NCI-H2227 (cell line): ENCODE measurements around the gene SIGLEC11.
"Not testable (repeated sequence)": the region's sequence is repeated elsewhere in the genome, so short reads cannot be mapped to it uniquely, and the experiment has no call there.

Experiments used
- DNase-seq: peaks from one replicate; lab custom pipeline; 2025; ENCODE audit not compliant: unreplicated experiment; lab: John Stamatoyannopoulos, UW

Gene SIGLEC11, protein sequence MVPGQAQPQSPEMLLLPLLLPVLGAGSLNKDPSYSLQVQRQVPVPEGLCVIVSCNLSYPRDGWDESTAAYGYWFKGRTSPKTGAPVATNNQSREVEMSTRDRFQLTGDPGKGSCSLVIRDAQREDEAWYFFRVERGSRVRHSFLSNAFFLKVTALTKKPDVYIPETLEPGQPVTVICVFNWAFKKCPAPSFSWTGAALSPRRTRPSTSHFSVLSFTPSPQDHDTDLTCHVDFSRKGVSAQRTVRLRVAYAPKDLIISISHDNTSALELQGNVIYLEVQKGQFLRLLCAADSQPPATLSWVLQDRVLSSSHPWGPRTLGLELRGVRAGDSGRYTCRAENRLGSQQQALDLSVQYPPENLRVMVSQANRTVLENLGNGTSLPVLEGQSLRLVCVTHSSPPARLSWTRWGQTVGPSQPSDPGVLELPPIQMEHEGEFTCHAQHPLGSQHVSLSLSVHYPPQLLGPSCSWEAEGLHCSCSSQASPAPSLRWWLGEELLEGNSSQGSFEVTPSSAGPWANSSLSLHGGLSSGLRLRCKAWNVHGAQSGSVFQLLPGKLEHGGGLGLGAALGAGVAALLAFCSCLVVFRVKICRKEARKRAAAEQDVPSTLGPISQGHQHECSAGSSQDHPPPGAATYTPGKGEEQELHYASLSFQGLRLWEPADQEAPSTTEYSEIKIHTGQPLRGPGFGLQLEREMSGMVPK

DNA sequence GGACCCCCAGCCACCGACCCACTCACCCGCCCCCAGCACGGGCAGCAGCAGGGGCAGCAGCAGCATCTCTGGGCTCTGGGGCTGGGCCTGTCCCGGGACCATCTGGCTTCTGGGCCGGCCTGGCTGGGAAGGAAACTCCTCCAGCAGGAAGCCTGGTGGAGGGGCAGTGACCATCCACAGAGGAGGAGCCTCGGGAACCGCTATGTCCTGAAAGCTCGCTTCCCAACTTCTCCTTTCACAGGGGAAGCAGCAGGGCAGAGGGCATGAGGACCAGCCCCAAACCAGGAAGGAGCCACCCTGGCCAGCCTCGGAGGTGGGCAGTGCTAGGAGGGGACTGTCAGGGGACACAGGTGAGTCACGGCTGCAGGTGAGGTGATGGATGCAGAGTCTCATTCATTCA is at the start of gene SIGLEC11:
TSS of gene SIGLEC11 (minus strand) at position 193 of the 400 bp plus-strand sequence. CDS start at position 102, 91 bp downstream.
- DNase-seq, result not testable (repeated sequence)

DNA sequence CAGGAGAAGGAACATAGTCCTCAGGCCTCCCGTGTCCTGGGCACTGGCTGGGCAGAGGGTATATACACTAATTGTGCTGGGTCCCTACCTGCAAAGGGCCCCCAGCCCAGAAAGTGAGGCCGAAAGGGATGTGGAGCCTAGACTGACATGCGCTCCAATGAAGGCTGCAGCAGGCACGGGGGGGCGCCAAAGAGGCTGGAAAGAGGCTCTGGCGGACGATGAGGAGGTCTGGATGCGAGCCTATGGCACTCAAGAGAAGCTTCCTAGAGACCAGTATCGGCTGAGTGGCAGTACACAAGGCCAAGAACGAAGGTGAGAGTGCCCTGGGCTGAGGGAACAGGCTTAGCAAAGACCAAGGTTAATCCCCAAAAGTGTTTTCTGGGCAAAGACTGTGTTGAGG is 47.6 kb upstream of the SIGLEC11 start:
- peak; percentile 29 for DNase-seq

DNA sequence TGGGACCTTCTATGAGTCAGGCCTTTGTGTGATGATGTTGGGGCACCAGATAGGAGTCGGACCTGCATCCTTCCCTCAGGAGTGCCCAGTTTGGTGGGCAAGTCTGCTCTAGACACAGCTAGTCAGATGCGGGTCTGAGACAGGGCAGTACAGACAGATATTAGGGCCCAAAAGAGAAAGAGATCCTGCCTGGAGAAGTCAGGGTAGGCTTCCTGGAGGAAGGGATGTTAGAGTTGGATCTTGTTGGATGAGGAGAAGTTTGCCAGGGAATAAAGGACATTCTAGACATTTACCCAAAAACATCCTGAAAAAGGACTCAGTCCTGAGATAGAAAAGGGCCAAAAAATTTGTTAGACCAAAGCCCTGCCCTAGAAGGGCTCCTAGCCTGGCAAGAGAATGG is 47.0 kb upstream of the SIGLEC11 start:
- no peak for DNase-seq

DNA sequence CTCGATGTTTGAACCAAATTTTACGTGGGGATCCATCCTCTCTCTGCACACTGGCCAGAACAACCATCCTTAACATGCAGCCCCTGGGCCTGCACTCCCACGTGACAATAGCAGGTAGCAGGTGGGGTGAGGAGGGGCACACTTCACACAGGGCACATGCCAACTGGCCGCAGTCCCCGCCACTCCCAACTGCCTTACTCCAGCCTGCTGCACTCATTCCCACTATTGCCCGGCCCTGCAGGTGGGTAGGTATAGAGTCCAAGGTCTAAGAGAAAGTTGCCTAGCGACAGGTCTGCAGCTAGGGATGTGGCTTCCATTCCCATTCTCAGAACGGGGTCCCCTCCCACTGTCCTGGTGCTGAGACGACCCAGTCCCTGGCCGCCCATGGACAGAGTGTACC is 46.2 kb upstream of the SIGLEC11 start:
- DNase-seq, result no peak

DNA sequence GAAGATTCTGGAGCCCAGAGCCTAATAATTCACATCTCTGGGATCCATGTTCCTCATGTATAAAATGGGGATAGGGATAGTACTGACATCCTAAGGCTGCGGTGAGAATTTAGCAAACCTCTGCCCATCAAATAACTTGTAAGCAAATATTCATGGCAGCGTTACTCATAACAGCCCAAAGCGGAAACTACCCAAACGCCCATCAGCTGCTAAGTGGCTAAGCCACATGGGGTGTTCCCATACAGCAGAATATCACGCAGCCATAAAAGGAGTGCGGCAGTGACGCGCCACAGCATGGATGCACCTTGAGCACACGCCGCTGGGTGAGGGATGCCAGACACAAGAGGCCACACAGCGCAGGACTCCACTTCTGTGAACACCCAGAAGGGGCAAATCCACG is 44.5 kb upstream of the SIGLEC11 start:
- no peak for DNase-seq

DNA sequence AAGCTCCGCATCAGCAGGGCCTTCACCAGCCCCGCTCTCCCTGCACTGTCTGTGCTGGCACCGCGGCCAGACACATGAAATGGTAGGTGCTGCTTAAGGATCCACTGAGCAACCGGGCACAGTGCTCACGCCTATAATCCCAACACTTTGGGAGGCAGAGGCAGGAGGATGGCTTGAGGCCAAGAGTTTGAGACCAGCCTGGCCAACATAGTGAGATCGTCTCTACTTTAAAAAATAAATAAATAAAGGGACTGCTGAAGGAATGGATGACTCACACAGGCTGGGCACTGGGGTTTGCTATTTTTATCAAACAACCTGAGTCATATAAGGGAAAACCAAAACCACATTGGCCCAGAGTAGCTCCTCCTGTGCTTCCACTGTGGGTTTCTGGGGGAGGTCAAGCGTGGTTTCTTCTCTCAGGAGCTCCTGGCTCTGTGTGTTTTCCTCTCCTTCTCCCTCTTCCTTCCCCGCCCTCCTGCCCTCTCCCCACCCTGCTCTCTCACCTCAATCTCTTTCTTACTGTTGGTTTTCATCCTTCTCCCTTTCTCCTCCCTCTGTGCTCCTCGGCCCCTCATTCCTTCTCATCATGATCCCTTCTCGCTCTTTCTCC is 42.9 kb upstream of the SIGLEC11 start:
- DNase-seq, result no peak

DNA sequence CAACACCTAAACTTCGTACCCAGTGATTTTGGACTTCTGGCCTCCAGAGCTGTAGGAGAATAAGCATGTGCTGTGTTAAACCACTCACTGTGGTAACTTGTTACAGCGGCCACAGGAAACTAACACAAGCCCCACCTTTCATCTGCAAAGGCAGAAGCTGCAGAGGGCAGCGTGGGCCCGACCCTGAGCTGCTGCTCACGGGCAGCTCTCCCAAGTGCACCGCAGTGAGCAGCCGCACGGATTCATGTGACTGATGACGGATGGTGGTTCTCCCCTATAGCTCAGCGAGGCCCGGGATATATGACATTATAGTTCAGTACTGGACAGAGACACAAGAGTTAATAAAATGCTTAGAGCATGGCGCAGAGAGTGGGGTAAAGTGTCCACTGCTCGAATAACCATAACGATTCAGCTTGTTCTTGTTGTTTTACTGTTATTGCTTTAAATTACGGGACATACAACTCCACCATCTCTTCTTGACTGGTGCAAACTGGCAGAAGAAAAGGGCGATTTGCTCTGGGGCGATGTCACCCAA is 42.3 kb upstream of the SIGLEC11 start:
- DNase-seq, result no peak

DNA sequence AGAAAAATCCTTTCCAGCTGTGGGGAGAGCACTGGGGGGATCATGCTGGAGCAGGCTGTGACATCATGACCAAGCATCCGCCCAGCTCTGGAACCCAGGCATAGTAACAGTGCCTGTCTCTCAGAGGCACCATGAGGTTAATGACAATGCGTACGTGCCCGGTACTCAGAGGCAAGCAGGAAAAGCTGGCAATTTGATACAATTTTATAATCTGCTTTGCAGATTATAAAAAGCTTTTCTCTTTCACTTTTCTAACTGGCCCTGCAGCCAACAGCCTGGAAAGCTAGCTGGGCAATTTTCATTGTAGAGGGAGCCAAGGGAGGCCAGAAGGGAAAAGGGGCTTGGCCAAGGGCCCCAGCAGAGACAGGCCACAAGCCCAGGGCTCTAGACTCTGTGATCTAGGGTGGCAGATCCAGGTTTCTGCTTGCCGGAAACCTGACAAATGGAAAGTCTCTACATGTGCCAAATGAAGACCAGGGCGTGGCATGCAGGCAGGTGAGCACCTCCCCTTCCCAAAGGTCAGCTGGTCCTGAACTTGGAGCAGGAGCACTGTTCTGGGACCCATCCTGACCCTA is 41.5 kb upstream of the SIGLEC11 start:
- DNase-seq, result no peak

DNA sequence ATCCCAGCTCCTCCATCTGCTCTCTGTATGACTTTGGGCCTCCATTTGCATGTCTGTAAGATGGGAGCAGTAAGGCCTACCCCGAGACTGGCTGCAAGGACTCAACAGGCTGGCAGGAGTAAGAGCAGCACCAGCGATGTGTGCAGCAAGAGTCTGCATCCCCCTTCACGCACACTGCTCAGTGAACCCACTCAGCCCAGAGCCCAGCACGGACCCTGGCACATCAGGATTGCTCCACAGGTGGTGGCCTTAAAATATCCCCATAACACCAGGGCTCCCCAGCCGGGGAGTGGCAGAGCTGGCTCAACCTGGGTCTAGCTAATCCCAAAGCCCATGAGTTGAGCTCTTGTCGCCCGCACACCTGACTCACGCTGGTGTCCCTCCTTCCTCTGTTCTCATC is 40.8 kb upstream of the SIGLEC11 start:
- DNase-seq, result no peak

DNA sequence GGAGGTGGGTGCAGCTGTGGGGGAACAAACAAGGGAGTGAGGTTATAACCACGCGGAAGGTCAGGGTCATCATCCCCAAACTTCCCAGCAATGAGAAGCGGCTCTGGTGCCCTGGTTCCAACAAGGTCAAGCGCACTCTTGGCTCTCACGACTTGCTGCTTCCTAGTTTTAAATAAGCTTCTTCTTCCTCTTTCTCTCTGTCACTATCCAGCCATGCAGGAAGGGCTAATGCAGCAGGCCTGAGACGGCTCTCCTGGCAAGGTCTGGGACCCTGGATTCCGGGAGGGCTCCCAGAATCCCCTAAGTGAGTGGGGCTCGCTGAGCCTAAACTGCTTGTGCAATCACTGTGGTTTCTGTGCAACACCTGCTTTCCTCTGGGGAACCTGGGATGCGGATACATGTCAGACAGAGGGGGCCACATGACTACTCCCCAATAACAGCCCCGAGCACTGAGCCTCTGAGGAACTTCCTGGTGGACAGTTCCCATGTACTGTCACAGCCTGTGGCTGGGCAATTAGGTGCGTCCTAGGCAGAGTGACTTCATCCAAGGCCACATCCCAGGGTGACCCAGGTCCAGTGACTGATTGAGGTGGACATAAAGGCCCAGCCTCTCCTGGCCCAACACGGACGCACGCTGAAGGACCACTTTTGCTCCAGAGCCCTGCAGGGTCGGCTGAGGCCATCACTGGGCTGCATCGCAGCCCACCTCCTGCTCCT is 40.0 kb upstream of the SIGLEC11 start:
- DNase-seq, result no peak

DNA sequence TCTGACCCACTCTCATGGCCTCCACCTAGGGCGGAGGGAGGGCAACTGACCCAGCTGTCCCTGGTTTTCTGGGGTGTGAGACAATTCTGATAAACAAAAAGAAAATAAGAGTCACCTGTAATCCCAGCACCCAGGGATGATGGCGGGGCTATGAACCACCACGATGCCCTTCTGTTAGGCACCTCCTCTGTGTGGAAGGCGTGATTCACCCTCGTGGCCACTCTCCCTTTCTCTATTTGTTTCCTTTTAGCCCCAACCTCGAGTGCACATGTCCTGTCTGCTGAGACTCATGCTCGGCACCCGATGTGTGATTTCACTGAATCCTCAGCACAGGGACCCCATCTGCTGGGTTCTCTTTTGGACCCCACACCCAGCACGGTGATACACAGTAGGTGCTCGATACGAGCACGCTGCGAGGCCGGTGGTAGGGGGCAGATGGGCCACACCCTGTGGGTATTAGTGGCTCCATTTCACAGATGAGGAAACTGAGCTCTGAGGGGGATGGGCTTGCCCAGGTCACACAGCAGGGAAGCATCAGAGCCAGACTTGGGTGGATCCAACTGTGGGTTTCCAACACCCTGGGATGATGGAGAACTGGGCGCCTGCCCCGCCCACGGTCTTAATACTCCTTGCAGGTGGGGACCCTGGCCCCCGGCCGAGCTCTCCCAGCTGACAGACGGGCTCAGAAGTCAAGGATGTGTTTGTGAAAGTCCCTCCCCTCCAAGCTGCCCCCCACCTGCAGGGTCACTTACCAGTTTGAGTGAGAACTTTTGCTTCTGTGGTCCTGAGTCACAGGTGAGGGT is 39.3 kb upstream of the SIGLEC11 start:
- DNase-seq, result no peak

DNA sequence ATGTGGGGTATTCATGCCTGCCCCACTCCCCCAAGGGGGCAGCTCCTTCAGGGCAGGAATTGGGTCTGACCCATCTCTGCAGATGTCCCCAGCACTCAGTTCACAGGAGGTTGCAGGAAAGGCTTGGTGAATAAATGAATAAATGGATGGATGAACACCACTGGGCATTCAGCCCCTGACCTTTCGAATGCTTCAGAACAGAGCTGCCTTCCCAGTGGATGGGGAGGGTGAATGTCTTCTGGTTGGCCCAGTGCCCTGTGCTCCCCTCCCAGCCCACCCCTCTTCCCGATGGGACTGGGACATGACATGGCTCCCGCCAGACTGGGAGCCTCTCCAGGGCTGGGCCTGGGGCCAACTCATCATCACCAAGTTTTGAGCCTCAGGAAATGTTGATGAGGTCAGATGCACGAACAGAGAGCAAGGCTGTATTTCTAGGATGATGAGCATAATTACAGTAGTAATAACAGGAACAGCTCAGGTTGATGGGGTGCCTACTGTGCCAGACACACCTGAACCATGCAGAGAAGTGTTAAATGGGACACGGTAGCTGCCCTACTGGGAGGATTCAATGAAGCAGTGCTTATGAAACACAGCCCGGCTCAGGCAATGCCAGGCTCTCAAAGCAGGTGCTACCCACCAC is 38.5 kb upstream of the SIGLEC11 start:
- DNase-seq, result no peak

DNA sequence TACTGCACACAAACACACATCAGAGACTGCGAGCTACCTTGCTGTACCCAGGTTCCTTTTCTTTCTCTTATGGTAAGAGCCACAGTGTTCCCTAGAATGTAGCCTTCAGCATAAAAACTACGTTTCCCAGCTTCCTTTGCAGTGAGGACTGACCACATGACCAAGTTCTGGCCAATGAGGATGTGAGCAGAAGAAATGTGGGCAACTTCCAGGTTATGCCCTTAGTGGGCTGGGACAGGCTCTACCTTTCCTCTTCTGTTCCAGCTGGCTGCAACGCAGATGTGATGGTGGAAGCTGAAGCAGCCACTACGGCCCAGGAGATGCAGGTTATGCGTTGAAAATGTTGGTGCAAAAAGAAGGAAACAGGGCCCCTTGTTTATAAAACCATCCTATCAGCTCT is 36.7 kb upstream of the SIGLEC11 start:
- DNase-seq, result peak; percentile 45

DNA sequence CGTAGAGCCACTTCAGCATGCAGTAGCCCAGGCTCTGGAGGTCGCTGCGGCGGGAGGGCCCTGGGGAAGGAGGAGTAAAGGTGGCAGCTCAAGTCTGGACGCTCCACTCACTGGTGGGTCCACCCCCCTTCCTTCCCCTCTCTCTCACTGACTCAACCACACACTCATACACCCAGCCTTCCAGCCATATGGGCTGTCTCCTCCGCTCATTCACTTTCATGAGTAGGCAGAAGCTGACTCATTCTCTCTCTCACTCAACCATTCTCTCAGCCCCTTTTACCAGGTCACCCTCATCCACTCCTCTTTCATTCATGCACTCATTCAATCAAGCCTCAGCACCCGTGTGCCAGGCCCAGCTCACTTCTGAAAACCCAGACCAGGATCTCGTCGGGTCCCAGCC is 27.5 kb upstream of the SIGLEC11 start:
- no peak for DNase-seq

DNA sequence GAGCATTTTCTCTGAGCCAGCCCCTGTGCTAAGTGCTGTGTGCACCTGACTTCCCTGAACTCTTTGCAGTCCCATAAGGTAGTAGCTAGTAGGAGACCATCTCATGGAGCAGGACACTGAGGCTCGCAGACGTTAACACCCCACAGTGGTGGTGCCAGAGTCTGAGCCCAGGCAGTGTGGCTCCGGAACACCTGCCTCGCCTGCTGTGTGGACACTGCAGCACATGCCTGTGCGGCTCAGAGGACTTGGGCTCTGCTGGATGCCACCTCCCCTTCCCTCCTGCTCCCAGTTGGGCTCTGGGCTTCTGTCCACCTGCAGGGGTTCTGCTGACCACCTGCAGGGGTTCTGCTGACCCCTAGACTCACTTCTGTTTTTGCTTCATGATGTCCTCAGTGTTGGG is 27.0 kb upstream of the SIGLEC11 start:
- no peak for DNase-seq

DNA sequence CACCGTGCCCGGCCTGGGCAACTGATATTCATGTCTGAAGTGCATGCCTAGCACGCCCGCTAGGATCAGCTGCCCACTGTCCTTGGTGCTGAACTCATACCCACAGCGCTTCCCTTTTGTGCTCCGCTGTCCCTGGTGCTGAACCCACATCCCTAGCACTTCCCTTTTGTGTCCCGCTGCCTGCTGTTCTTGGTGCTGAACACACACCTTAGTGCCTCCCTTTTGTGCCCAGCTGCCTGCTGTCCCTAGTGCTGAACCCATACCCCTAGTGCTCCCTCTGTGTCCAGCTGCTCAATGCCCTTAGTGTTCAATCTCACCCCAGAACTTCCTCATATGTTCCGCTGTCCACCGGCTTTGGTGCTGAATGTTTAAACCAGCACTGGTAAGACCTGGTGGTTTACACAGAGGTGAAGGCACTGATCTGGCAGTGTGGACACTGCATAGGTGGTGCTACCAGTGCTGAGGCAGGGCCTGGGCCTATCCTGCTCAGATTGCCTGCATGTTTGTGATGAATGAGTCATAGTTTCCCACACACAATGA is 26.3 kb upstream of the SIGLEC11 start:
- no peak for DNase-seq

DNA sequence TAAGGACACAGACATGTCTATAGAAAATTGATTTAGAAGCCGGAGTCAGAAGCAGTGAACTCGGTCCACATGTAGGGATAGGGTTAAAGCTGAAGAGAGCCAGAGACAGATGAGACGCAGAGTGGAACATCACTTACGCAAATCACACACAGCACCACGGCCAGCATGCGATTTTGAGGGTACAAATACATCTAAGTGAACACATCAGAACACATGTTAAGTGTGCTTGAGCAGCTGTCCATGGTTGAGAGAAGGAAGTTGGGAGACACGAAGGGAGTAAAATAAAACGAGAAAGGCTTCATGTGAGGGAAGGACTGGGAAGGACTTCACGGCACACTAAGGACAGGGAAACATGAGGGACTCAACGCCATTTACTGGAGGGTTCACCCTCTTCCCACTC is 25.4 kb upstream of the SIGLEC11 start:
- DNase-seq, result no peak

DNA sequence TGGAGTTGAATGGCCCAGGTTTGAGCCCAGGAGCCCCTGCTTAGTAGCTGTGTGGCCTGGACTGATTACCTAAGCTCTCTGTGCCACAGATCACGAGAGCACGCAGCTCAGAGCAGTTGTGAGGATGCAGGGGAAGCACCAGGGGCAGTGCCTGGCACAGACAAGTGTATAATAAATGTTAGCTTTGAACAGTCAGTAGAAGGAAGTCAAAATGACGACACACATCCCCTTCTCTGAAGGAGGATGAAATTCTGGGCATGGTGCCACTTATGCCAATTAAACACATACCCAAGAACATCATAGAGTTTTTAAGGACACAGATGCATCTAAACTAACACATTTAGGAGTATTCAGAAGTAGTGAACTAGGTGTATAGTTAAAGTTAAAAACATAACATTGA is 24.9 kb upstream of the SIGLEC11 start:
- no peak for DNase-seq

DNA sequence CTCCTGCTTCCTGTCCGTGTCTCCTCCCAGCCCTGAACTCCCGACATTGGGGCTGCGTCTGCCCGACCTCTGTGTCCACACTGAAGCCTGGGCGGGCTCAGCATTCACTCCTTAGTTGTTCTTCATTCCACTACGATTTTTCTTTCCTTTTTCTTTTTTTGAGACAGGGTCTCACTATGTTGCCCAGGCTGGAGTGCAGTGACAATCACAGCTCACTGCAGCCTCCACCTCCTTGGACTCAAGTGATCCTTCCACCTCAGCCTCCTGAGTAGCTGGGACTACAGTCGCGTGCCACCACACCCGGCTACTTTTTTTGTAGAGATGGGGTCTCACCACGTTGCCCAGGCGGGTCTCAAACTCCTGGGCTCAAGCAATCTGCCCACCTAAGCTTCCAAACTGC is 23.5 kb upstream of the SIGLEC11 start:
- DNase-seq, result no peak
